Esophagus muscularis mucosa (tissue), 4 donors: ENCODE results near the gene NCLN. TPM values are rescaled to one million over a fixed set of nuclear protein-coding genes. Genes with fewer than 3 reads are reported as not detected.
A peak's percentile ranks its signal among the peaks of the same experiment; 100 is the strongest.

ENCODE experiments used
- DNase-seq: peaks from one replicate; pipeline ENCODE4 v3.0.0-alpha.2; 2017; ENCODE audit errors: extremely low spot score
- H3K27ac ChIP-seq, 4 donors: fragments of 200-600 bp; sonication (generic); replicated peaks in 1 of 4; 1 replicate in 3 of 4; 2 replicates in 1 of 4; pipeline ENCODE4 v1.5.1; 2016 to 2019; ENCODE audit warnings: mild to moderate bottlenecking in 1 of 4
- H3K27me3 ChIP-seq, 4 donors: fragments of 200-600 bp; sonication (generic); one replicate each; pipeline versions ENCODE4 v1.5.1 to v1.6.0; 2016 to 2019
- H3K36me3 ChIP-seq, 4 donors: fragments of 200-600 bp; sonication (generic); one replicate each; pipeline ENCODE4 v1.5.1; 2016 to 2019
- H3K4me1 ChIP-seq, 4 donors: fragments of 200-600 bp; sonication (generic); one replicate each; pipeline ENCODE4 v1.5.1; 2016 to 2019
- H3K4me3 ChIP-seq, 4 donors: fragments of 200-600 bp; sonication (generic); 1 replicate in 2 of 4; 2 replicates in 2 of 4; pipeline ENCODE4 v1.5.1; 2016 to 2019; ENCODE audit warnings: mild to moderate bottlenecking in 4 of 4, moderate library complexity in 1 of 4
- H3K9me3 ChIP-seq, 4 donors: fragments of 200-600 bp; sonication (generic); 1 replicate in 3 of 4; 2 replicates in 1 of 4; pipeline ENCODE4 v1.5.1; 2016 to 2019
- EP300 ChIP-seq: sonication (generic); formaldehyde crosslinking; IDR thresholded peaks from one replicate; pipeline ENCODE4 v1.6.1; 2017; ENCODE audit warnings: antibody characterized with exemption
- POLR2A ChIP-seq: fragments of 450-650 bp; IDR thresholded peaks from one replicate; pipeline ENCODE4 v1.6.1; 2017; ENCODE audit warnings: antibody characterized with exemption, moderate library complexity, mild to moderate bottlenecking, low read depth
- POLR2AphosphoS5 ChIP-seq, 2 donors: sonication (generic); formaldehyde crosslinking; IDR thresholded peaks; one replicate each; pipeline ENCODE4 v1.6.1; 2017; ENCODE audit warnings: antibody characterized with exemption in 2 of 2
- WGBS: methylation state at CpG from one replicate; pipeline ENCODE4 v1.1.5; 2018; 5-methylcytosine and 5-hydroxymethylcytosine counted together
- intact Hi-C: fragments of 100-400 bp; cut with DNase I; formaldehyde crosslinking; loops from one replicate; pipeline ENCODE4 v1.15.1; 2023
- total RNA-seq, 4 donors: library from RNA; depleted of rRNA; stranded (reverse); fragments of >200 nt; gene quantifications; one replicate each; pipeline versions ENCODE4 v1.1.0 to v1.2.1, GENCODE V29; 2016
- TF ChIP-seq, protein P1 (sequence below), 3 experiments: fragments of 200-600 bp in 2 of 3; fragments of 450-650 bp in 1 of 3; sonication (generic) in 2 of 3; IDR thresholded peaks; one replicate each; pipeline ENCODE4 v1.5.1; 2017 to 2019; ENCODE audit warnings: antibody characterized with exemption in 3 of 3, mild to moderate bottlenecking in 2 of 3, moderate library complexity in 1 of 3

The NCLN gene
- total RNA-seq, 4 donors from 2014 or later = 26.2 to 33.6 (median 29.7) TPM

DNA sequence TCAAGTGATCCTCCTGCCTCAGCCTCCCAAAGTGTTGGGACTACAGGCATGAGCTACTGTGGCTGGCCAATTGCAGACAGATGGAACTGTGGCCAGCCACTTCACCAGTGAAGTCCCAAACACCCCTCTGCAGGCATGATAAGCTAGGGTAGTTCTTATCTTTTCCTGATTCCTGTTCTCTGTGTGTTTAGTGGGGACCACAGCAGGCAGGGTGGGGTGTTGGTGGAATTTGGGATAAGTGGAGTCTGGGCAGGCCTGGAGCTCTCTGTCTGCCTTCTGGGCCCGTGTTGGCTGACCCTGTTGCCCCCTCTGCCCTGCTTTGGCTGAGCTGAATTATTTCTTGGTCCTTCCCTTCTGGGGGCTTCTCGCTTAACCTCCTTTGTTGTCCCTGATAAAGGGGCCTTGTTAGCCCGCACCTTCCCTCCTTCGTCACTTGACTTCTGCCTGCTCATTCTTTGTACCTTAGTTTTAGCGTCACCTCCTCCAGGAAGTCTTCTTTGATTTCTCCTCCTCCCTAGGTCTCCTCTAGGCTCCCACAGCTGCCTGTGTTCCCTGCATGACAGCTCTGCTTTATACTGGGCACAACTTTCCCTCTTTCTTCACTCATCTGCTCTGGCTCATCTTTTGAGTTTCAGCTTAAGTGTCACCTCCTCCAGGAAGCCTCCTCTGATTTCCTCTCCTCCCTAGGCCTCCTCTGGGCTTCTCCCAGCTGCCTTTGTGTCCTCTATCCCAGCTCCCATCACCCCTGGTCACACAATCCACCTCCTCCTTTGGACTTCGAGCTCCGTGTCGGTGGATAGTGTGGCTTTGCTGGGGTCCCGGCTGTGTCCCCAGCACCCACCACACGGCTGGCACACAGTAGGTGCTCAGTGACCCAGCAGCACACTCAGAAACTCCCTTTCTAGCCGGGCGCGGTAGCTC, 1.7 kb upstream of the NCLN start:
- Histone ChIP-seq H3K36me3 (peaks cover 0 to 11% (median 6%) of the 10 kb centered on the region in 4 donors), H3K27me3 (no peaks in the 10 kb centered on the region), H3K27ac (no peak overlapping the region), H3K9me3 (no peaks in the 10 kb centered on the region), H3K4me3 (no peak overlapping the region), H3K4me1 (peaks cover 16 to 38% (median 34%) of the 10 kb centered on the region in 4 donors)
- 81% methylated on average over 13 of the region's 13 CpGs for WGBS
- TF ChIP-seq POLR2AphosphoS5 (IDR thresholded peaks at IDR 0.05) (no peak), EP300 (no peak), POLR2A (no peak)
- TF ChIP-seq, protein P1, sequence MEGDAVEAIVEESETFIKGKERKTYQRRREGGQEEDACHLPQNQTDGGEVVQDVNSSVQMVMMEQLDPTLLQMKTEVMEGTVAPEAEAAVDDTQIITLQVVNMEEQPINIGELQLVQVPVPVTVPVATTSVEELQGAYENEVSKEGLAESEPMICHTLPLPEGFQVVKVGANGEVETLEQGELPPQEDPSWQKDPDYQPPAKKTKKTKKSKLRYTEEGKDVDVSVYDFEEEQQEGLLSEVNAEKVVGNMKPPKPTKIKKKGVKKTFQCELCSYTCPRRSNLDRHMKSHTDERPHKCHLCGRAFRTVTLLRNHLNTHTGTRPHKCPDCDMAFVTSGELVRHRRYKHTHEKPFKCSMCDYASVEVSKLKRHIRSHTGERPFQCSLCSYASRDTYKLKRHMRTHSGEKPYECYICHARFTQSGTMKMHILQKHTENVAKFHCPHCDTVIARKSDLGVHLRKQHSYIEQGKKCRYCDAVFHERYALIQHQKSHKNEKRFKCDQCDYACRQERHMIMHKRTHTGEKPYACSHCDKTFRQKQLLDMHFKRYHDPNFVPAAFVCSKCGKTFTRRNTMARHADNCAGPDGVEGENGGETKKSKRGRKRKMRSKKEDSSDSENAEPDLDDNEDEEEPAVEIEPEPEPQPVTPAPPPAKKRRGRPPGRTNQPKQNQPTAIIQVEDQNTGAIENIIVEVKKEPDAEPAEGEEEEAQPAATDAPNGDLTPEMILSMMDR (IDR thresholded peaks at IDR 0.05) = no peak
- DNase-seq = no peak
- intact Hi-C loops = no loop called here

DNA sequence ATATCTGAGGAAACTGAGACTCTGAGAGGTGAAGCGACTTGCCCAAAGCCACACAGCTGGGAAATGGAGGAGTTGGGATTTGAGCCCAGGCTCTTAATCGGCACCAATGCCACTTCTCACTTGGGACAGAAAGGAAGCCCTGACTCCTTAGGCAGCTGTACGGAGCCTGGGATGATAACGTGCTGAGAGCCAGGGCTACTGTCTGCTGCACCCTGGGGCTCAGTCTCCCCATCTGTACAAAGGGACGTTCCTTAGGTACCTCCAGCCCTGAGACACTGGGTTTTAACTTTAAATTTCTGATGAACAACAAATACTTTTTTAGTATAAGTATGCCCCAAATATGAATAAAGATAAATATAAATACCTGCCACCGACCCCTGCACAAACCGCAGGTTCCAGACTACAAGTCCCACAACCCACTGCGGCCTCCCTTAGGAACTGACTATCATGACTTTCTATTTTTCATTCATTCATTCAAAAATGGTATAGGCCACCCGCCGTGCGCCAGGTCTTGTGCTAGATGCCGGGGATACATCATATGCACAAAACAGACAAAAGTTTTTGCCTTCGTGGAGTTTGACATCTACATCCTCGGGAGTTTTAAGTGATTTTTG, 776 bp upstream of the NCLN start:
- Histone ChIP-seq H3K36me3 (peaks cover 0 to 17% (median 8%) of the 10 kb centered on the region in 4 donors), H3K9me3 (no peaks in the 10 kb centered on the region), H3K4me3 (peak overlapping the region; percentile 84 to 97 (median 95)), H3K27ac (peak overlapping the region; percentile 73 to 85 (median 81)), H3K4me1 (peaks cover 16 to 48% (median 37%) of the 10 kb centered on the region in 4 donors), H3K27me3 (no peaks in the 10 kb centered on the region)
- TF ChIP-seq, protein P1 (IDR thresholded peaks at IDR 0.05) = no peak
- TF ChIP-seq POLR2A = no peak
- TF ChIP-seq EP300 = no peak
- no peak for TF ChIP-seq POLR2AphosphoS5 (IDR thresholded peaks at IDR 0.05)
- intact Hi-C loops = no loop called here
- DNase-seq = no peak
- 14% methylated on average over 14 of the region's 14 CpGs for WGBS

DNA sequence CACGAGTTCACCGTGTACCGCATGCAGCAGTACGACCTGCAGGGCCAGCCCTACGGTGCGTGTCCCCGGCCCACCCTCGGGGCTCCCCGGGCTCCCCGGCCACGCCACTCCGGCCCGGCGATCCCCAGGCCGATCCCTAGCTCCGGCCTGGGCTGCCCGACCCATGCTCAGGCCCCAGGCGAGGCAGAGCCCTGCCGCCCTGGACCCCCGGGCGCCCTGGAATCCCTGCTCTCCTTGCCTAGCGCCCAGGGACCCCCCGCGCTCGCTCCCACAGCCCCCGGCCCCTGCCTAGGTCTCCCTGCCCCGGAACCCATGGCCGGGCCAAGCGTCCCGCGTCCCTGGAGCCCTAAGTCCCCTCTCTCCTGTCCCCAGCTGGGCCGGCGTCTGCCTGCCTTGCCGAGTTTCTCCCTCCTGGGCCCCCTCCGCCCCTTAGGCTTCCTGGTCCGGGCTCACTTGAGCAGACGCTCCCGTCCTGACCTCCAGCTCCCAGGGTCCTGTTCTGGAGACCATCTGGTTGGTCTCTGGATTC, 494 bp downstream of the NCLN start:
- TF ChIP-seq POLR2A = no peak
- TF ChIP-seq, protein P1 (IDR thresholded peaks at IDR 0.05) = peak in 1 of 3 experiments; percentile 5
- no peak for TF ChIP-seq POLR2AphosphoS5 (IDR thresholded peaks at IDR 0.05)
- TF ChIP-seq EP300 = no peak
- intact Hi-C loops = no loop called here
- DNase-seq = no peak
- Histone ChIP-seq H3K4me1 (peaks cover 16 to 51% (median 37%) of the 10 kb centered on the region in 4 donors), H3K9me3 (no peaks in the 10 kb centered on the region), H3K36me3 (peaks cover 0 to 18% (median 12%) of the 10 kb centered on the region in 4 donors), H3K27ac (peak overlapping the region; percentile 73 to 85 (median 81)), H3K27me3 (no peaks in the 10 kb centered on the region), H3K4me3 (peak overlapping the region; percentile 84 to 97 (median 95))
- 2% methylated on average over 13 of the region's 38 CpGs for WGBS

DNA sequence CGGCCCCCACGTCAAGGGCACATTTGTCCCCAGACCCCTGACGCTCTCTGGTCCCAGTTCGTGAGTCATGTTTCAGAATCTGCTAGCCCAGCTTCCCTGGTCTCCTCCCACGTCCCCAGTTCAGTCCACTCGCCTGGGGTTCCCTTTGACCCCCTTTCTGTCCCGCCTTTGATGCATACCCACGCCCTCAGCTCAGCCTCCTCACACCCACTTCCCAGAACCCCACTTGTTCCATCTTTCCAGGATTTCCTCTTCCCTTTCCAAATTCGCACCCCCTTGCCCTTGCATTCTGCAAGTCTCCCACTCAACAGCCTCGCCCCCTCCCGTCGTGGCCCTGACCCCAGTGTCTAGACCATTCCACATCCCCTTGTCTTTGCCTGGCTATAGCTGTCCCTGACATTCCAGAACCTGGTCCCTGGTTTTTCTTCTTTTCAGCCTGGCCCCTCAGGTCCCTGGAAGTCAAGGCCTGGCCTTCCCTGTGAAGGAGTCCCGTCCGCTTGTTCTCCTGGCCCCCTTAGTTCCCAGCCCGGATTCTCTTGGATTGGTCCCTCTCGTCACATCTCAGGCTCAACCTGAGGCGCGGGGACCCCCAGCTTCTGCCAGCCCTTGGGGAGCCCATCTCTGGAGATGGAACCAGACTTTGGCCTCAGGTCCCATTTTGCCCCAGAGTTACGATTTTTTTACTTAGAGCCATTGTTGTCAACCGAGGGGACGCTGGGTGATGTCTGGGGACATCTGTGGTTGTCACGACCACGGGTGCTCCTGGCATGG, 1.3 kb downstream of the NCLN start:
- intact Hi-C loops = no loop called here
- no peaks in the 10 kb centered on the region for H3K27me3 ChIP-seq
- H3K4me1 ChIP-seq = peaks cover 16 to 51% (median 37%) of the 10 kb centered on the region in 4 donors
- peak overlapping the region; percentile 84 to 97 (median 95) for H3K4me3 ChIP-seq
- TF ChIP-seq POLR2AphosphoS5 (IDR thresholded peaks at IDR 0.05) (no peak), EP300 (no peak), POLR2A (no peak)
- TF ChIP-seq, protein P1 (IDR thresholded peaks at IDR 0.05) = no peak
- no peak for DNase-seq
- H3K36me3 ChIP-seq = peaks cover 0 to 20% (median 14%) of the 10 kb centered on the region in 4 donors
- H3K27ac ChIP-seq = no peak overlapping the region
- 65% methylated on average over 23 of the region's 23 CpGs for WGBS
- H3K9me3 ChIP-seq = no peaks in the 10 kb centered on the region
